Body of pancreas (tissue), 4 donors: ENCODE measurements around the gene PCBP2. TPM values are rescaled to one million over a fixed set of nuclear protein-coding genes. Genes with fewer than 3 reads are reported as not detected.
A peak's percentile ranks its signal among the peaks of the same experiment; 100 is the strongest.

Experiments
- ATAC-seq: fragments of 150-250 bp; one replicate; pipeline ENCODE4 v1.9.1; 2016
- DNase-seq, 4 donors: peaks; one replicate each; pipeline ENCODE4 v3.0.0-alpha.2; 2019
- H3K27ac ChIP-seq, 4 donors: fragments of 200-600 bp; sonication (generic); 1 replicate in 3 of 4; 2 replicates in 1 of 4; pipeline versions ENCODE4 v1.5.1 to v1.6.1; 2016 to 2019; ENCODE audit warnings: mild to moderate bottlenecking in 1 of 4, mixed read lengths in 1 of 4, moderate library complexity in 1 of 4
- H3K27me3 ChIP-seq, 2 donors: fragments of 200-600 bp; sonication (generic); one replicate each; pipeline ENCODE4 v1.6.0; 2016; ENCODE audit warnings: mild to moderate bottlenecking in 1 of 2
- H3K36me3 ChIP-seq, 2 donors: fragments of 200-600 bp; sonication (generic); replicated peaks in 1 of 2; 2 replicates each; pipeline ENCODE4 v1.5.1; 2016; ENCODE audit warnings: low read depth in 2 of 2; ENCODE audit not compliant: insufficient read depth in 1 of 2
- H3K4me1 ChIP-seq: fragments of 200-600 bp; sonication (generic); one replicate; pipeline ENCODE4 v1.6.0; 2016
- H3K4me3 ChIP-seq, 2 donors: fragments of 200-600 bp; sonication (generic); 1 replicate in 1 of 2; 2 replicates in 1 of 2; pipeline ENCODE4 v1.5.1; 2016 to 2019
- H3K9me3 ChIP-seq, 3 donors: fragments of 200-600 bp; sonication (generic); 1 replicate in 2 of 3; 2 replicates in 1 of 3; pipeline ENCODE4 v1.5.1; 2016
- CTCF ChIP-seq, 7 experiments: fragments of 450-650 bp in 4 of 7; fragments of 200-600 bp in 3 of 7; sonication (generic) in 3 of 7; IDR thresholded peaks; one replicate each; pipeline ENCODE4 v1.5.1; 2016 to 2019; ENCODE audit warnings: antibody characterized with exemption in 7 of 7
- POLR2A ChIP-seq, 3 donors: fragments of 450-650 bp; IDR thresholded peaks; one replicate each; pipeline ENCODE4 v1.6.1; 2016; ENCODE audit warnings: antibody characterized with exemption in 3 of 3, mild to moderate bottlenecking in 2 of 3
- WGBS, 2 donors: methylation state at CpG; one replicate each; pipeline ENCODE4 v1.1.5; 2017; 5-methylcytosine and 5-hydroxymethylcytosine counted together
- intact Hi-C: fragments of 100-400 bp; cut with DNase I; formaldehyde crosslinking; loops from one replicate; pipeline ENCODE4 v1.15.1; 2023
- total RNA-seq, 2 donors: library from RNA; depleted of rRNA; stranded (reverse); fragments of >200 nt; gene quantifications; one replicate each; pipeline ENCODE4 v1.1.0, GENCODE V29; 2016

The PCBP2 gene
- total RNA-seq, 2 donors from 2014 or later: 226 to 308 TPM

GRCh38 chr12:53493610-53494391, 41.9 kb downstream of the PCBP2 start:
- H3K27me3 ChIP-seq: no peaks in the 10 kb centered on the region
- H3K36me3 ChIP-seq: no peaks in the 10 kb centered on the region
- intact Hi-C loops: no loop called here
- peaks cover 35% of the 10 kb centered on the region for H3K4me1 ChIP-seq
- H3K9me3 ChIP-seq: no peaks in the 10 kb centered on the region
- TF ChIP-seq CTCF (IDR thresholded peaks at IDR 0.05): no peak
- no peak for TF ChIP-seq POLR2A (IDR thresholded peaks at IDR 0.05)
- 24 to 28% methylated on average over 9 to 11 of the region's 11 CpGs for WGBS, 2 donors
- ATAC-seq (no peak), DNase-seq (peak in 1 of 4 donors; percentile 9)
- no peak overlapping the region for H3K4me3 ChIP-seq
- peak overlapping the region; percentile 71 to 88 (median 79) for H3K27ac ChIP-seq

- peak in 3 of 4 donors; percentile 31 to 62 (median 43) for DNase-seq
- no peak for TF ChIP-seq POLR2A (IDR thresholded peaks at IDR 0.05)
- no peak for TF ChIP-seq CTCF (IDR thresholded peaks at IDR 0.05)
- H3K9me3 ChIP-seq: no peaks in the 10 kb centered on the region
- WGBS, 2 donors: 34 to 40% methylated on average over 5 of the region's 5 CpGs
- H3K27ac ChIP-seq: peak overlapping the region in 3 of 4 donors; percentile 33 to 70 (median 67)
- no peaks in the 10 kb centered on the region for H3K27me3 ChIP-seq
- ATAC-seq: no peak
- H3K4me3 ChIP-seq: no peak overlapping the region
- intact Hi-C loops: no loop called here
- peaks cover 49% of the 10 kb centered on the region for H3K4me1 ChIP-seq
- H3K36me3 ChIP-seq: no peaks in the 10 kb centered on the region
These were observed 44.2 kb downstream of the PCBP2 start for GRCh38 chr12:53495903-53496751.

GRCh38 chr12:53496752-53497032, 44.8 kb downstream of the PCBP2 start:
- TF ChIP-seq POLR2A (IDR thresholded peaks at IDR 0.05): no peak
- no peak for TF ChIP-seq CTCF (IDR thresholded peaks at IDR 0.05)
- H3K27ac ChIP-seq: peak overlapping the region in 2 of 4 donors; percentile 9 to 70
- 50 to 53% methylated on average over 1 of the region's 1 CpG for whole genome bisulfite sequencing, 2 donors
- peaks cover 53% of the 10 kb centered on the region for H3K4me1 ChIP-seq
- H3K9me3 ChIP-seq: no peaks in the 10 kb centered on the region
- H3K4me3 ChIP-seq: no peak overlapping the region
- ATAC-seq: no peak
- no peaks in the 10 kb centered on the region for H3K27me3 ChIP-seq
- no peak for DNase-seq
- H3K36me3 ChIP-seq: no peaks in the 10 kb centered on the region
- intact Hi-C loops: no loop called here

- no peak for ATAC-seq
- no peaks in the 10 kb centered on the region for H3K36me3 ChIP-seq
- intact Hi-C loops: no loop called here
- H3K9me3 ChIP-seq: no peaks in the 10 kb centered on the region
- TF ChIP-seq POLR2A (IDR thresholded peaks at IDR 0.05): no peak
- TF ChIP-seq CTCF (IDR thresholded peaks at IDR 0.05): no peak
- H3K27ac ChIP-seq: no peak overlapping the region
- no peak overlapping the region for H3K4me3 ChIP-seq
- no peak for DNase-seq
- 87 to 89% methylated on average over 3 of the region's 3 CpGs for WGBS, 2 donors
- no peaks in the 10 kb centered on the region for H3K27me3 ChIP-seq
- peaks cover 55% of the 10 kb centered on the region for H3K4me1 ChIP-seq
These were observed 45.6 kb downstream of the PCBP2 start for GRCh38 chr12:53497461-53497860.
